HG02973 (cell line): ENCODE data around the gene ESYT2.

Source experiments
- ATAC-seq: cut with Tn5 transposase; IDR thresholded peaks from one replicate; pipeline ENCODE4 v1.9.1; 2021; ENCODE audit warnings: moderate library complexity; ENCODE audit not compliant: unreplicated experiment

Gene ESYT2

GRCh38 chr7:158827411-158828132 lies 1.7 kb downstream of the ESYT2 start:
- no peak for ATAC-seq

GRCh38 chr7:158825628-158826289 lies 3.5 kb downstream of the ESYT2 start:
- ATAC-seq, result no peak

GRCh38 chr7:158824028-158824427 lies 5.3 kb downstream of the ESYT2 start:
- ATAC-seq, result peak; percentile 61

GRCh38 chr7:158821171-158822031 lies 7.9 kb downstream of the ESYT2 start:
- ATAC-seq, result no peak

GRCh38 chr7:158820656-158821055 lies 8.7 kb downstream of the ESYT2 start:
- ATAC-seq, result no peak

GRCh38 chr7:158819571-158820203 lies 9.6 kb downstream of the ESYT2 start:
- no peak for ATAC-seq

- ATAC-seq, result peak; percentile 88
Observed at GRCh38 chr7:158818325-158819213, 10.7 kb downstream of the ESYT2 start.

GRCh38 chr7:158816995-158817394 lies 12.3 kb downstream of the ESYT2 start:
- no peak for ATAC-seq

GRCh38 chr7:158816271-158816670 lies 13.0 kb downstream of the ESYT2 start:
- no peak for ATAC-seq

GRCh38 chr7:158815800-158816128 lies 13.5 kb downstream of the ESYT2 start:
- no peak for ATAC-seq

GRCh38 chr7:158815083-158815799 lies 14.1 kb downstream of the ESYT2 start:
- ATAC-seq, result no peak

GRCh38 chr7:158814637-158815036 lies 14.7 kb downstream of the ESYT2 start:
- no peak for ATAC-seq

GRCh38 chr7:158812684-158813083 lies 16.6 kb downstream of the ESYT2 start:
- no peak for ATAC-seq

- no peak for ATAC-seq
Observed at GRCh38 chr7:158811894-158812293, 17.4 kb downstream of the ESYT2 start.

- no peak for ATAC-seq
Observed at GRCh38 chr7:158811461-158811860, 17.8 kb downstream of the ESYT2 start.

- ATAC-seq, result no peak
Observed at GRCh38 chr7:158810846-158811245, 18.5 kb downstream of the ESYT2 start.

GRCh38 chr7:158809596-158809995 lies 19.7 kb downstream of the ESYT2 start:
- peak; percentile 94 for ATAC-seq

- no peak for ATAC-seq
Observed at GRCh38 chr7:158808126-158808525, 21.2 kb downstream of the ESYT2 start.

- ATAC-seq, result no peak
Observed at GRCh38 chr7:158805937-158806336, 23.4 kb downstream of the ESYT2 start.

GRCh38 chr7:158805414-158805813 lies 23.9 kb downstream of the ESYT2 start:
- ATAC-seq, result no peak
